OCI-LY7 (cell line): ENCODE results near the gene SFPQ. TPM values are rescaled to one million over a fixed set of nuclear protein-coding genes. Genes with fewer than 3 reads are reported as not detected.
"Not testable (repeated sequence)": the region's sequence is repeated elsewhere in the genome, so short reads cannot be mapped to it uniquely, and the experiment has no call there.

Source experiments
- BruUV-seq: library from RNA; stranded (reverse); fragments of 400-500 nt; replicated peaks from 2 replicates; lab custom pipeline; 2021; lab: Mats Ljungman, UMichigan
- CTCF ChIA-PET: fragments of 300-600 bp; sonication (Branson Sonifier 250); formaldehyde crosslinking; loops from one replicate; lab custom pipeline; 2022; ENCODE audit warnings: antibody characterized with exemption; ENCODE audit not compliant: unreplicated experiment; lab: Charles Lee
- POLR2A ChIA-PET: fragments of 300-600 bp; sonication (Branson Sonifier 250); formaldehyde crosslinking; loops from one replicate; lab custom pipeline; 2022; ENCODE audit warnings: antibody characterized with exemption; lab: Charles Lee
- DNase-seq: peaks from one replicate; pipeline ENCODE4 v3.0.0-alpha.2; 2015; ENCODE audit warnings: low spot score
- H2AFZ ChIP-seq: fragments of 200-600 bp; sonication (generic), shearing (Covaris generic); 2 replicates; pipeline ENCODE4 v1.6.1; 2014; ENCODE audit warnings: mild to moderate bottlenecking, antibody characterized with exemption, low read length, moderate library complexity
- H3K27ac ChIP-seq: fragments of 200-600 bp; sonication (generic); 2 replicates; pipeline ENCODE4 v1.5.1; 2014; ENCODE audit warnings: mixed run types, low read depth, mild to moderate bottlenecking, moderate library complexity, low read length, inconsistent platforms; ENCODE audit not compliant: poor library complexity, severe bottlenecking
- H3K36me3 ChIP-seq: fragments of 200-600 bp; sonication (generic); 2 replicates; pipeline ENCODE4 v1.6.1; 2014; ENCODE audit warnings: mild to moderate bottlenecking, antibody characterized with exemption, low read length, moderate library complexity, mixed read lengths; ENCODE audit not compliant: insufficient read depth
- H3K4me1 ChIP-seq: fragments of 200-600 bp; sonication (generic); 2 replicates; pipeline ENCODE4 v1.5.1; 2014; ENCODE audit warnings: mild to moderate bottlenecking, low read length; ENCODE audit not compliant: insufficient read depth, poor library complexity, severe bottlenecking
- H3K4me2 ChIP-seq: fragments of 200-600 bp; sonication (generic); 2 replicates; pipeline ENCODE4 v1.6.1; 2014; ENCODE audit warnings: mild to moderate bottlenecking, low read length
- H3K4me3 ChIP-seq: fragments of 200-600 bp; sonication (generic); 2 replicates; pipeline ENCODE4 v1.5.1; 2014; ENCODE audit warnings: mild to moderate bottlenecking, low read depth, low read length; ENCODE audit not compliant: poor library complexity, severe bottlenecking
- H3K79me2 ChIP-seq: fragments of 200-600 bp; sonication (generic); 2 replicates; pipeline ENCODE4 v1.6.1; 2016; ENCODE audit warnings: low read depth, mild to moderate bottlenecking, low read length, moderate library complexity, mixed read lengths; ENCODE audit not compliant: insufficient read depth
- H3K9me2 ChIP-seq: fragments of 200-600 bp; sonication (generic); 2 replicates; pipeline ENCODE4 v1.6.1; 2016; ENCODE audit warnings: mild to moderate bottlenecking, low read length, mixed read lengths; ENCODE audit not compliant: insufficient read depth
- H3K9me3 ChIP-seq: fragments of 200-600 bp; sonication (generic); 2 replicates; pipeline ENCODE4 v1.6.1; 2014; ENCODE audit warnings: mild to moderate bottlenecking, mixed run types, low read length, mixed read lengths
- H4K20me1 ChIP-seq: fragments of 200-600 bp; sonication (generic); 2 replicates; pipeline ENCODE4 v1.6.1; 2014; ENCODE audit warnings: mild to moderate bottlenecking, antibody characterized with exemption, low read length, moderate library complexity, mixed read lengths; ENCODE audit not compliant: insufficient read depth
- EZH2phosphoT487 ChIP-seq: fragments of 200-600 bp; sonication (generic); IDR thresholded peaks from 2 replicates; pipeline ENCODE4 v1.6.1; 2018; ENCODE audit warnings: low read depth, borderline replicate concordance, mild to moderate bottlenecking, mixed run types, antibody characterized with exemption, low read length, moderate library complexity, mixed read lengths
- intact Hi-C: fragments of 100-400 bp; cut with micrococcal nuclease; formaldehyde crosslinking; loops from one replicate; pipeline ENCODE4 v1.10.0; 2022; ENCODE audit not compliant: unreplicated experiment
- total RNA-seq, 2 experiments: library from RNA; depleted of rRNA in 1 of 2; stranded (reverse); fragments of >200 nt in 1 of 2; shearing (Covaris generic) in 1 of 2; gene quantifications; 2 replicates each; pipeline ENCODE4 v1.2.3, GENCODE V29; 2014 to 2022
- TF ChIP-seq, protein P1 (sequence below): fragments of 200-600 bp; sonication (generic); conservative IDR thresholded peaks from 2 replicates; pipeline ENCODE4 v1.5.1; 2014; ENCODE audit warnings: mild to moderate bottlenecking, antibody characterized with exemption, low read length, moderate library complexity, mixed read lengths

Gene SFPQ
- total RNA-seq, 2 experiments from 2014 or later, result 395 to 532 TPM

DNA sequence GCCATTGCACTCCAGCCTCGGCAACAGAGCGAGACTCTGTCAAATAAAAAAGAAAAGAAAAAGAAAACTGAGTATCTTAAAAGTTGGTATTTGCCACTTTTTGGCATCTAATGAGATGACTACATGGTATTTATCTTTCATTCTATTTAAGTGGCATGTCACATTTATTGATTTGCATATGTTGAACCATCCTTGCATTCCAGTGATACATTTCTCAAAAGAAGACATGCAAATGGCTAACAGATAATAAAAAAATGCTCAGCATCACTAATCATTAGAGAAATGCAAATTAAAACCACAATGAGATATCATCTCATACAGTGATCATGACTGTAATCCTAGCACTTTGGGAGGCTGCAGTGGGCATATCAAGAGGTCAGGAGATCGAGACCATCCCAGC is 28.1 kb downstream of the SFPQ start:
- H3K79me2 ChIP-seq, result no peaks in the 10 kb centered on the region
- intact Hi-C loops, result no loop called here
- no peak overlapping the region for H2AFZ ChIP-seq
- H4K20me1 ChIP-seq, result no peaks in the 10 kb centered on the region
- H3K4me3 ChIP-seq, result no peak overlapping the region
- H3K9me3 ChIP-seq, result 0 out of 2 replicates have a peak, but pooled peaks cover 4% of the 10 kb centered on the region
- H3K4me2 ChIP-seq, result no peak overlapping the region
- no TSS peak for BruUV-seq
- no peaks in the 10 kb centered on the region for H3K36me3 ChIP-seq
- DNase-seq, result no peak
- ChIA-PET POLR2A (no interaction called here), CTCF (no interaction called here)
- H3K27ac ChIP-seq, result no peak overlapping the region
- no peak for TF ChIP-seq EZH2phosphoT487
- TF ChIP-seq, protein P1, sequence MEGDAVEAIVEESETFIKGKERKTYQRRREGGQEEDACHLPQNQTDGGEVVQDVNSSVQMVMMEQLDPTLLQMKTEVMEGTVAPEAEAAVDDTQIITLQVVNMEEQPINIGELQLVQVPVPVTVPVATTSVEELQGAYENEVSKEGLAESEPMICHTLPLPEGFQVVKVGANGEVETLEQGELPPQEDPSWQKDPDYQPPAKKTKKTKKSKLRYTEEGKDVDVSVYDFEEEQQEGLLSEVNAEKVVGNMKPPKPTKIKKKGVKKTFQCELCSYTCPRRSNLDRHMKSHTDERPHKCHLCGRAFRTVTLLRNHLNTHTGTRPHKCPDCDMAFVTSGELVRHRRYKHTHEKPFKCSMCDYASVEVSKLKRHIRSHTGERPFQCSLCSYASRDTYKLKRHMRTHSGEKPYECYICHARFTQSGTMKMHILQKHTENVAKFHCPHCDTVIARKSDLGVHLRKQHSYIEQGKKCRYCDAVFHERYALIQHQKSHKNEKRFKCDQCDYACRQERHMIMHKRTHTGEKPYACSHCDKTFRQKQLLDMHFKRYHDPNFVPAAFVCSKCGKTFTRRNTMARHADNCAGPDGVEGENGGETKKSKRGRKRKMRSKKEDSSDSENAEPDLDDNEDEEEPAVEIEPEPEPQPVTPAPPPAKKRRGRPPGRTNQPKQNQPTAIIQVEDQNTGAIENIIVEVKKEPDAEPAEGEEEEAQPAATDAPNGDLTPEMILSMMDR, result no peak
- no peaks in the 10 kb centered on the region for H3K4me1 ChIP-seq
- H3K9me2 ChIP-seq, result no peaks in the 10 kb centered on the region

DNA sequence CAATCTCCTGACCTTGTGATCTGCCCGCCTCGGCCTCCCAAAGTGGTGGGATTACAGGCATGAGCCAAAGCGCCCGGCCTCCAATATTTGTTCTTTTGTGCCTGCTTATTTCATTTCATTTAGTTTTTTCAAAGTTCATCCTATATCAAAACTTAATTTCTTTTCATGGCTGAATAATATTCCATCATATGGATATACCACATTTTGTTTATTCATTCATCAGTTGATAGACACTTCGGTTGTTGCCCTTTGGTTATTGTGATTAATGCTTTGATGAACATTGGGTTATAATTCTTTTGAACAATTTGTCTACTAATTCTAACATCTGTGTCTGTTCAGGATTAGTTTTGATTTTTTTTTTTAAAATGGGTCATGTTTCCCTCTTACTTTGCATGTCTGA is 41.7 kb downstream of the SFPQ start:
- Histone ChIP-seq H3K4me2 (no peak overlapping the region), H3K9me3 (no peaks in the 10 kb centered on the region), H3K79me2 (no peaks in the 10 kb centered on the region), H3K27ac (no peak overlapping the region), H4K20me1 (no peaks in the 10 kb centered on the region), H3K4me1 (no peaks in the 10 kb centered on the region), H2AFZ (no peak overlapping the region), H3K4me3 (no peak overlapping the region), H3K36me3 (no peaks in the 10 kb centered on the region), H3K9me2 (no peaks in the 10 kb centered on the region)
- ChIA-PET POLR2A (no interaction called here), CTCF (no interaction called here)
- intact Hi-C loops, result no loop called here
- DNase-seq, result no peak
- TF ChIP-seq EZH2phosphoT487, result no peak
- TF ChIP-seq, protein P1, result no peak
- BruUV-seq, result no TSS peak

DNA sequence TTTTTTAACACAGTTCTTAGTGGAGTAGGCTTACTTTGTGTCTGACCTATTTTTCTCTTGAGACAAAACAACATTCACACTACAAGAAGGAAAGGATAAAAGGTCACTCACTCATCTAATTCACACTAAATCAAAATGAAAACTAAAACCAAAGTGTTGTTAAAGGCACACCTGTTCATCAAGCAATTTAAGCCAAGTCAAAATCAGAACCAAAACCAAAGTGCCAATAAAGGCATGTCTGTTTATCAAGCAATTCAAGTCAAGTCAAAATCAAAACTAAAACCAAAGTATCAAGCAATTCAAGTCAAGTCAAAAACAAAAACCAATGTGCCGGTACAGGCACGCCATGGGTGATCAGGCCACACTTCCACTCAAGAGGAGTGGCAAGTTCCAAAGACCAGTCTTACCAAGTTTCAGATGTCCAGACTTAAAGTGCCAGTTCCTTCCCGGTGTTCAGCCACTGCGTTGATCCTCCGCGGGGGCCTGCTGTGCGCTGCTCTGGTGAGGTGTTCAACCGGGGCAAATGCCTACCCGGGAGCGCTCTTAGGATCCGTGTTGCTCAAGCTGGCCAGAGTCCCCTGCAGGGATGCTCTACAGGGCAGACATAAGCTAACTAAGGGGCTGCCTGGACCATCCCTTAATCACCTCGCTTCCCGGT is 46.9 kb downstream of the SFPQ start:
- H3K4me2 ChIP-seq, CTCF ChIA-PET, H3K79me2 ChIP-seq: not testable (repeated sequence)

More for the DNA sequence above, 46.9 kb downstream of the SFPQ start:
- H3K4me1 ChIP-seq, POLR2A ChIA-PET, H3K9me2 ChIP-seq, H3K27ac ChIP-seq, H3K9me3 ChIP-seq, DNase-seq, intact Hi-C loops, H2AFZ ChIP-seq, BruUV-seq, H3K36me3 ChIP-seq, H3K4me3 ChIP-seq, H4K20me1 ChIP-seq: not testable (repeated sequence)
